ENCODE results near the gene VSTM5.

GRCh38 chr11:93840981-93841380, 9.4 kb downstream of the VSTM5 start:
- TF ChIP-seq CTCF (conservative IDR thresholded peaks at IDR 0.05 in 1 of 2, IDR thresholded peaks at IDR 0.05 in 1 of 2; ENCODE audit: extremely low read depth in 1 of 2, insufficient read depth in 1 of 2, low read depth in 1 of 2, low read length in 2 of 2) (no peak), EZH2 (IDR thresholded peaks at IDR 0.05; ENCODE audit: borderline replicate concordance, low read length) (no peak)
